Embryonic facial prominence (tissue), 1 donor: Measurements from ENCODE around the gene TOM1L2.
"Not testable (repeated sequence)": the region's sequence is repeated elsewhere in the genome, so short reads cannot be mapped to it uniquely, and the experiment has no call there.

Source experiments
- DNase-seq: peaks from one replicate; pipeline ENCODE4 v3.0.0-alpha.2; 2016; ENCODE audit errors: extremely low spot score

TOM1L2 gene

DNA sequence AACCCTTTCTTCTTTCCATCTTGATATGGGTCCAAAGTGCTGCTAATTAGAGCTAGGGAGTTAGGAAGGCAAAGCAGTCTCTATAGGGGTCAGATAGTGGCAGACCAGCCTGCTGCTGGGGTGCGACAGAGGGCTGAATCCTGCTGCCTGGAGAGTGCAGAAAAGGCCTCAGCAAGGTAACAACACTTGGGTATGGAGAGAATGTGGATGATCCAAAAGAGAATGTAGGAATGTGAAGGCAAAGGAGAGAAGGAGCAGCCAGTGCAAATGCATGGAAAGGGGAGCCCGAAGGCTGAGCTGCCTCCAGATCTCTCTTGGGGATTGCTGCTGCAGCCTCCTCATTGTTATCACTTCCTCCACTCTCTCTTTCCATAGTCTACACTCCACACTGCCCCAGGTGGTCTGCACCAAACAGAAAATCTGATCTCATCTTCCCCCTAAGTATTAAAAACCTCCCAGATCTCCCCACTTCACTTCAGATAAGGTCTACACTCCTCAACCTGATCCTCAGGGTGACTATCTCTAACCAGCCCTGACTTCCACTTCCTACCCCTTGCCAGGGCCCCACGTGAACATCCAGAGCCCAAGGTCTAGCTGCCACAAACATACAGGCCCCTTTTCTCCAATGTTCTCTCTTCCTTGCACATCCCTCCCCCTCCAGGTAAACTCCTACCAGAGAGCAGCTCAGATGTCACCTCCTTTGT, 28.8 kb downstream of the TOM1L2 start:
- DNase-seq, result no peak

DNA sequence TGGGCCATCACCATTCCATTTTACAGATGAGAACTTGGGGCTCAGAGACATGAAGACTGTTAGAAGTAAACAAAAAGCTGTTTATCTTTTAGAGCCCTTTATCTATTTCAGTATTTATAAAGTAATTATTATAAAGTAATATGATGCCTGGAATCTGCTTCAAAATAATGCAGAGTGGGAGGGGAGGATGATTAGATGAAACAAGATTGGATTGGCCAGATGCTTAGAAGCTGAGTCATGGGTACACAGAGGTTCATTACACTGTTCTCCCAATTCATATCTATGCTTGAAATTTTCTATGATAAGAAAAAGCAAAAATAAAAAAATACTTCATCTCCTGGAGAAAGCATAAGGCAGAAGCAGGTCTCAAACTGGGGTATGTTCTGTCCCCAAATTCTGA, 29.4 kb downstream of the TOM1L2 start:
- DNase-seq, result no peak

DNA sequence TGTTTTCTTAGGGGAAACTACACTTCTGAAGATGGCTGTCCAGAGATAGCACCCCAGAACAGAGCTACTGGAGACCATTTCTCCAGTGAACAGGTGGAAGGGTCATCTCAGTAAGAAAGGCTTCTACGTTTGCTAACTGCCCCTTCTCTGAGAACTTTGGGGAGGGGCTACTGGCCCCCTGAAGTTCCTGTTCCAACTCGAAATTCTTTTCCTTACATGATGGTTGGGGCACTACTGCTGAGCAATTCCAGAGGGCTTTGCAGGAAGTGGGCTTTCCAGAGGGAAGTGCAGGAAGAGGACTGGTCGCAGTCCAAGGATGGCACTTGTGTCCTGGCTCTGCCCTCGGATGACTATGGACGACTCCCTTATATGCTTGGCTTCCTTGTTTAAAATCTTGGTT, 31.2 kb downstream of the TOM1L2 start:
- DNase-seq, result no peak

DNA sequence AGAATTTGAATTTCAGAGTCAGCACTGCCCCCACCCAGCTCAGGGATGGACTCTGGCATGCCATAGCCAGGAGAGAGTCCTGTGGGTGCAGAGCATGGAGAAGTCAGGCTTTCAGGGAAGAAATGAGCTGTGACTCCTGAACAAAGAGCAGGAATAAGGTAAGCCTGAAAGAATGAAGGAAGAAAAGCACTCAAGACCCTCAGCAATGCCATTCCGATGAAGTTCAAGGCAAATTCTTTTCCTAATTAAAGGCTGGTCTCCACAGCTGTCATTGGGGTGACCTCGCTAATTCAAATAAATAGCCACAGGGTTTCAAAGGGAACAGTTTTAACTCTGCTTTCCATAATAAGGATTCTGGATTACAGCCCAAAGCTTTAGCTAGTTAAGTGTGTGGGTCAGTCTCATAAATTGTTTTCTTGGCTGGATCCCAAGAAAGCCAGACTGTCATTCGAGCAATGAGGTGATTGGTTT, 31.7 kb downstream of the TOM1L2 start:
- no peak for DNase-seq

DNA sequence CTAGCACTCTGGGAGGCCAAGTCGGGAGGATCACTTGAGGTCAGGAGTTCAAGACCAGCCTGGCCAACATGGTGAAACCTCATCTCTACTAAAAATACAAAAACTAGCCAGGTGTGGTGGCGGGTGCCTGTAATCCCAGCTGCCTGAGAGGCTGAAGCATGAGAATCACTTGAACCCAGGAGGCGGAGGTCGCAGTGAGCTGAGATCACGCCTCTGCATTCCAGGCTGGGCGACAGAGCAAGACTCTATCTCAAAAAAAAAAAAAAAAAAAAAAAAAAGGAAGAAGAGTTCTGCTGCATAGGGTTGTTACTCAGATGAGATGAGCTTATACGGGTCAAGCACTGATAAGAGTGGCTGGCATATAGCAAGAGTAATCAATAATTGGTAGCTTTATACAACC, 32.3 kb downstream of the TOM1L2 start:
- DNase-seq, result not testable (repeated sequence)

DNA sequence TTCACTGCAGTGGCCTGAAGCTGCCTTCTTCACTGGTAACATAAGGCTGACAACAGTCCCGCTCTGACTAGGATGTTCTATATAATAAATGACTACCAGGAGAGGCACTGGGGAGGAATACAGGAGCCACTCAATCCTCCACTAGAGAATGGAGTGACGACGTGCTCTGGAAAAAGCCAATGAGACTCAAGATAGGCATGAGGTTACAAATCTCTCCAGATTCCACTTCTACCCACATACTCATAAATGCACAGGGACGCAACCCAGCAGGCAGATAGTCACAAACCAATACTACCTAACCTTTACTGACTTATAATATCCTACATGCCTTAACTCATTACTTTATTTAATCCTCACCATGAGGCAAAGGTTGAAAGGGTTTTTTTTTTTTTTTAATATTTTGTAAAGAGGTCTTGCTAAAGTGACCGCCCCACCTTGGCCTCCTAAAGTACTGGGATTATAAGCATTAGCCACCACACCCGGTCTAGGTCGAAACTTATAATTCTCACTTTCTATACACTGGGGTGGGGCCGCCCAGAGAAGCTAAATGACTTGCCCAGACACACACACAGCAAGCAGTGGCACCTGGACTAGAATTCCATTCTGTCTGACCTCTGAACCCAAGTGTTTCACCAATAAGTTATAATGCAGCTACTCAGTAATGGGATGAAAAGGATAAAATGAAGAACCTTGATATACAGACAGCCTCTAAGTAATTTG, 33.7 kb downstream of the TOM1L2 start:
- DNase-seq, result no peak

DNA sequence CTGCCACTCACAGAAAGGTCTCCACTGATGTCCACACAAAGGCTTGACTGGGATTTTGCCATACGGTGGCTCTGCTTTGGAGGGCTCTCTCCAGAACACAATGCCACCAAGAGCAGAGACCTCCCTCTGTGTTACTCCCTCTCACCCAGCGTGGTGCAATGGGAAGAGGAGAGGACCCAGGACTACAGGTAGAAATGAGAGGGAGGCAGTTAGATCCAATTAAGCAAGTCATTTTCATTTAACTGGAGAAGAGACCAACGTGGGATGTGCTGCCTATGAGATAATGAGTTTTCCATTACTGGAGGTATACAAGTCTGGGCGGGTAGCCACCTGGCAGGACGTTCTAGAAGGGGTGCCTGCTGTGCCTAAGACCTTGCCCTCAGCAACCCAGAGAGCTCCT, 34.2 kb downstream of the TOM1L2 start:
- no peak for DNase-seq

DNA sequence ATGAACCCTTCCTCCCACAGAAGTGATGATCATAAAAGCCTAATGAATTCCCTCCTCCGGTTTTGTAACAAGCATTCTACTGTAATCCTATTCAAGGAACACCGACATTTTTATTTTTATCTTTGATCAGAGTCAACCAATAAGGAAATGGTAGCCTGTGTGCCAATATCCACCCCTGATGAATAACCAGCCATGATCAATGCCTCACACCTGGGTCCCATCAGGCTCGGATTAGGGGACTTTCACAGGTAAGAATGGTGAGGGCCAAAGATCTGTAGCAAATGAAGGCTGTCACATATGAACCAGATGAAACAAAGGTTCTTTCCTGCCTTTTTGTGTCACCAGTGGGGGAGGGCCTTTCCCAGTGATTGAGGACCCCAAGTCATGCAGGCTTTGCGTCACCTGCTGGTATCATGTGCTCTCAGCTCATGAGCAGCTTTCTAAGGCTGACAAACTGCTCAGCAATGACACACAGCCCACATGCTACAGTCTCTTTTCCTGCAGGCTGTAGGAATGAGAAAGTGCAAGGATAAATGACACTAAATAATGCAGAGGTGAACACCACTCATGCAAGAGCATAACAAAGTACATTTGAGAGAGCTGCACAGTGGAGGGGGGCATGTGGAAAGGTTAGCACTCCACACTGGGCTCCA, 34.9 kb downstream of the TOM1L2 start:
- DNase-seq, result no peak

- DNase-seq, result no peak
Measured at GRCh38 chr17:17935321-17936271, 36.6 kb downstream of the TOM1L2 start.

- no peak for DNase-seq
Measured at GRCh38 chr17:17934806-17935205, 37.4 kb downstream of the TOM1L2 start.

DNA sequence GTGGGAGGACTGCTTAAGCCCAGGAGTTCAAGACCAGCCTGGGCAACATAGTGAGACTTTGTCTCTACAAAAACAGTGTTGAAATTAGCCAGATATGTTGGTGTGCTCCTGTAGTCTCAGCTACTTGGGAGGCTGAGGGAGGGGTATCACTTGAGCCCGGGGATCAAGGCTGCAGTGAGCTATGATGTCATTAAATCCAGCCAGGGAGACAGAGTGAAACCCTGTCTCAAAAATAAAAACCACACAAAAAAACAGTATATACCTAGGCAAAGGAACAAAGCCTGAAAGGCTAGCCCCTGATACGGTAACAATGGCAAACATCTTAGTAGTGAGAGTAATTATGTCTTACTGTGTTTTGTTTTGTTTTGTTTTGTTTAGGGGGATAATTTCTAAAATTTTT, 38.0 kb downstream of the TOM1L2 start:
- no peak for DNase-seq

GRCh38 chr17:17933775-17934174, 38.4 kb downstream of the TOM1L2 start:
- no peak for DNase-seq

DNA sequence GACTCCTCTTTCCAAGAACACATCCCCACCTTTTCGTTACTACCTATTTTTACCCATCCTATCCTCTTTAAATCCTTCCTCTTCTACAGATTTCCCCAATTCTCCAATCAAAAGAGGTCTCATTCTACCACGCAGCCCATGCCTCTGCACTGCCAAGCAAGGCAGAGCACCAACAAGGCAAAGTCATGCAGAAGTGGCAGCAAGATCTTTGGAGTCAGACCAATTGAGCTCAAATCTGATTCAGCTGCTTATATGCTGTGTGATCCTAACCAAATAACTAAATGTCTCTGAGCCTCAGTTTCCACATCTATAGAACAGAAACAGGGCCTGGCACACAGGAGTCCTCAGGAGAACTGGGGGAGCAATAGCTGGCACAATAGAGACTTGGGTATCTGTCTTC, 41.0 kb downstream of the TOM1L2 start:
- no peak for DNase-seq

GRCh38 chr17:17930674-17931073, 41.5 kb downstream of the TOM1L2 start:
- no peak for DNase-seq

GRCh38 chr17:17929655-17930380, 42.4 kb downstream of the TOM1L2 start:
- DNase-seq, result no peak

DNA sequence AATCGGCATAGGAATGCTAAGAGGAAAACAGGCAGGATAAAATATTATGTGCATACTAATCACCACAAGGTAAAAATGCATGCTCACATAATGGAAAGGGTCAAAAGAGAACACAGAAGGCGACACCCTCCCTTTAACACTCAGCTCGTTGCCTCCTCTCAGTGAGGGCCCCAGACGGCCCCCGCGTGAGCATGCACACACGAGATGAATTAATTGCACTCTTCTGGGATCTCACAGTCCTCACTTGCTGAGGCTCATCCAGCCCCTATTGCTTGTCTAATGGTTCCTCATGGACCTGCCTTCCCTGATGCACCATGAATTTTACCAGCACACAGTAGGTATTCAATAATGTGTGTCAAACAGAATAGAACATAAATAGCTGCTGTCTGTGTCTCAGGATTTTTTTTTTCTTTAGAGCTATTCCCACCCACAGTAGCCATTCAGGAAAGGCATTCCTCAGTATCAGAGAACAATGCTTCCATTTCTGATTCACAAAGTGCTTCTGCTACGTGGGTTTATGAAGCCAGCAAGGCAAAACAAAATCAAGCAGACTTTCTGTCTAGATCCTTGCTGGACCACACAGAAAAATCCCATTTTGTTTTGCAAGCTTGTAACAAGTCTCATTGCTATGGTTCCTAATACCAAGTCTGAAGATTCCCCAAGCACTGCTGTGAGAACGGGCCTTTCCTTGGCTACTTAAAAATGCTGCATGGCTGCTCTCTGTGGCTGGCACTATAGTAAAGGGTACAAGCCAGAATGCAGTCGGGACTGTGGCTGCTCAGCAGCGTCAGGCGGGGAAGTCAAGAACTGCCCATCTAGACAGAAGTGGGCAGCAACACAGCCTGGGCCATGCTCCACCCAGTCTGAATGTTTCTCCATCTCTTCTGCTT, 43.6 kb downstream of the TOM1L2 start:
- no peak for DNase-seq

- DNase-seq, result no peak
Measured at GRCh38 chr17:17926840-17927449, 45.3 kb downstream of the TOM1L2 start.

- no peak for DNase-seq
Measured at GRCh38 chr17:17926036-17926435, 46.2 kb downstream of the TOM1L2 start.

DNA sequence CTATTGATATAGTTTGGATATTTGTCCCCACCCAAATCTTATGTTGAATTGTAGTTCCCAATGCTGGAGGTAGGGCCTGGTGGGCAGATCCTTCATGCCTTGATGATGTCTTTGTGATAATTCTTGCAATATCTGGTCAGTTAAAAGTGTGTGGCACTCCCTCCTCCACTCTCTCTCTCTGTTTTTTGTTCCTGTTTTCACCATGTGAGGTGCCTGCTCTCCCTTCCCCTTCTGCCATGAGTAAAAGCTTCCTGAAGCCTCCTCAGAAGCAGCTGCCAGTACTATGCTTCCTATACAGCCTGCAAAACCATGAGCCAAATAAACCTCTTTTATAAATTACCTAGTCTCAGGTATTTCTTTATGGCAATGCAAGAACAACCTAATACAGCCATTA, 47.3 kb downstream of the TOM1L2 start:
- no peak for DNase-seq
